WTC11 (cell line): ENCODE results near the gene NPHP3. TPM values are rescaled to one million over a fixed set of nuclear protein-coding genes. Genes with fewer than 3 reads are reported as not detected.
"Not testable (repeated sequence)": the region's sequence is repeated elsewhere in the genome, so short reads cannot be mapped to it uniquely, and the experiment has no call there.

ENCODE experiments used
- ATAC-seq: fragments of 200-7000 bp; cut with Tn5 transposase; 2 replicates; pipeline ENCODE4 v1.10.0; 2021; ENCODE audit warnings: mild to moderate bottlenecking, moderate library complexity
- CTCF ChIA-PET: fragments of 300-600 bp; sonication (Branson Sonifier 250); formaldehyde crosslinking; loops from one replicate; lab custom pipeline; 2021; ENCODE audit warnings: antibody characterized with exemption; lab: Charles Lee
- POLR2A ChIA-PET: fragments of 350-600 bp; sonication (Branson Sonifier 250); formaldehyde crosslinking; loops from one replicate; lab custom pipeline; 2021; ENCODE audit warnings: antibody characterized with exemption; lab: Charles Lee
- DNase-seq: peaks from one replicate; pipeline ENCODE4 v3.0.0; 2021; ENCODE audit warnings: low spot score
- H3K27ac Mint-ChIP-seq: 2 replicates; pipeline ENCODE4 v1.8.0; 2021; ENCODE audit warnings: mixed read lengths
- H3K27me3 Mint-ChIP-seq: 2 replicates; pipeline ENCODE4 v1.8.0; 2021; ENCODE audit warnings: low read depth, mild to moderate bottlenecking, moderate library complexity, mixed read lengths
- H3K36me3 Mint-ChIP-seq: 2 replicates; pipeline ENCODE4 v1.8.0; 2021; ENCODE audit warnings: mixed read lengths
- H3K4me1 Mint-ChIP-seq: 2 replicates; pipeline ENCODE4 v1.8.0; 2022; ENCODE audit warnings: mixed read lengths
- H3K4me3 Mint-ChIP-seq: 2 replicates; pipeline ENCODE4 v1.8.0; 2021; ENCODE audit warnings: mild to moderate bottlenecking, moderate library complexity, mixed read lengths
- H3K9me3 Mint-ChIP-seq: 2 replicates; pipeline ENCODE4 v1.8.0; 2021; ENCODE audit warnings: mixed read lengths
- ELF4 ChIP-seq: sonication (generic); formaldehyde crosslinking; IDR thresholded peaks from 2 replicates; pipeline ENCODE4 v1.8.1; 2022; ENCODE audit warnings: low read depth, mild to moderate bottlenecking, moderate library complexity, missing genetic modification reagents
- ESRRA ChIP-seq: sonication (generic); formaldehyde crosslinking; IDR thresholded peaks from 2 replicates; pipeline ENCODE4 v1.8.1; 2022; ENCODE audit warnings: mild to moderate bottlenecking, missing genetic modification reagents, borderline replicate concordance
- GABPB1 ChIP-seq: sonication (generic); formaldehyde crosslinking; IDR thresholded peaks from 2 replicates; pipeline ENCODE4 v1.8.1; 2023; ENCODE audit warnings: mild to moderate bottlenecking, missing genetic modification reagents
- MXD4 ChIP-seq: fragments of 250-450 bp; sonication (Bioruptor Pico); IDR thresholded peaks from 2 replicates; pipeline ENCODE4 v1.8.0; 2021; ENCODE audit warnings: mild to moderate bottlenecking, moderate library complexity, borderline replicate concordance
- TP53 ChIP-seq: sonication (generic); formaldehyde crosslinking; IDR thresholded peaks from 2 replicates; pipeline ENCODE4 v1.8.1; 2023; ENCODE audit warnings: mild to moderate bottlenecking, missing genetic modification reagents
- total RNA-seq: library from RNA; stranded (reverse); gene quantifications from 3 replicates; pipeline ENCODE4 v1.2.3, GENCODE V29; 2021
- TF ChIP-seq, protein P1 (sequence below): fragments of 200-600 bp; IDR thresholded peaks from 2 replicates; pipeline ENCODE4 v1.8.0; 2022; ENCODE audit warnings: antibody characterized with exemption
- TF ChIP-seq, protein P2 (sequence below): sonication (generic); formaldehyde crosslinking; IDR thresholded peaks from 2 replicates; pipeline ENCODE4 v1.8.0; 2022; ENCODE audit warnings: missing genetic modification reagents
- TF ChIP-seq, protein P3 (sequence below): sonication (generic); formaldehyde crosslinking; IDR thresholded peaks from 2 replicates; pipeline ENCODE4 v1.8.1; 2023; ENCODE audit warnings: mild to moderate bottlenecking, missing genetic modification reagents
- TF ChIP-seq, protein P4 (sequence below): fragments of 250-450 bp; sonication (Bioruptor Pico); IDR thresholded peaks from 2 replicates; pipeline ENCODE4 v1.8.0; 2021; ENCODE audit warnings: mild to moderate bottlenecking
- TF ChIP-seq, protein P5 (sequence below): sonication (generic); formaldehyde crosslinking; IDR thresholded peaks from 2 replicates; pipeline ENCODE4 v1.8.1; 2023; ENCODE audit warnings: mild to moderate bottlenecking, missing genetic modification reagents, moderate library complexity
- TF ChIP-seq, protein P6 (sequence below): sonication (generic); formaldehyde crosslinking; conservative IDR thresholded peaks from 2 replicates; pipeline ENCODE4 v1.8.1; 2022; ENCODE audit warnings: mild to moderate bottlenecking, missing genetic modification reagents

NPHP3 gene
- total RNA-seq, 1 experiment from 2014 or later = 15.4 TPM

DNA sequence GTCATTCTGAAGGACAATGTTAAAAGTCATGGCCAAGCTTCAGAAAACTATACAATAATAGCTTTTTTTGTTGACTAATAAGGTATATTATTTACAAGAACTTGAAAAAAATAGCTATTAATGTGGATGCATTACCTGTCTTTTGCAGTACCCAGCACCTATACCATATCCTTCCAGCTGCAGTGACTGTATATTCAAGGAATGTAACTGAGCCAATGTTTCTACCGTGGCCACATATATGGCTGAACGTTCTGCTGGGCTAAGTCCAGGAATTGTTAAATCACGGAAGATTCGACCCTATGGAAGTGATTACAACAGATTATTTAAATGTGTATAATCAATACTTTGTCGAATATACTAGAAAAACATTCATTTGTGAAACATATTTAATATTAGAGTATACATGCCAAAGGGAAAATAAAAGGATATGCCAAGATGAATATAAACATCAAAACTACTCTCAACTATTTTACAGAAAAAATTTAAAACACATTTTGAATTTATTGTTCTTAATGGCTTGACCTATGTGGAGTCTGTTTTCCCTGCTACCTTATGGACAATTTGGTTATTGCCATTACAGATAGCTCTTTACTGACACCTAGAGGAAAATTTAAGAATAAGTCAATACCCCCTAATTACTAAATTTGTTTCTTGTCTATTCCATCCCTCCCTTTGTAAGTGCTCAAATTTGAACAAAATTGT lies 80.2 kb downstream of the NPHP3 start:
- H3K27ac Mint-ChIP-seq = no peak overlapping the region
- ATAC-seq (peak; percentile 67; the same call in 1 of the 2 replicates), DNase-seq (no peak)
- H3K9me3 Mint-ChIP-seq = no peaks in the 10 kb centered on the region
- no peak overlapping the region for H3K4me3 Mint-ChIP-seq
- POLR2A ChIA-PET = no interaction called here
- TF ChIP-seq, protein P1, sequence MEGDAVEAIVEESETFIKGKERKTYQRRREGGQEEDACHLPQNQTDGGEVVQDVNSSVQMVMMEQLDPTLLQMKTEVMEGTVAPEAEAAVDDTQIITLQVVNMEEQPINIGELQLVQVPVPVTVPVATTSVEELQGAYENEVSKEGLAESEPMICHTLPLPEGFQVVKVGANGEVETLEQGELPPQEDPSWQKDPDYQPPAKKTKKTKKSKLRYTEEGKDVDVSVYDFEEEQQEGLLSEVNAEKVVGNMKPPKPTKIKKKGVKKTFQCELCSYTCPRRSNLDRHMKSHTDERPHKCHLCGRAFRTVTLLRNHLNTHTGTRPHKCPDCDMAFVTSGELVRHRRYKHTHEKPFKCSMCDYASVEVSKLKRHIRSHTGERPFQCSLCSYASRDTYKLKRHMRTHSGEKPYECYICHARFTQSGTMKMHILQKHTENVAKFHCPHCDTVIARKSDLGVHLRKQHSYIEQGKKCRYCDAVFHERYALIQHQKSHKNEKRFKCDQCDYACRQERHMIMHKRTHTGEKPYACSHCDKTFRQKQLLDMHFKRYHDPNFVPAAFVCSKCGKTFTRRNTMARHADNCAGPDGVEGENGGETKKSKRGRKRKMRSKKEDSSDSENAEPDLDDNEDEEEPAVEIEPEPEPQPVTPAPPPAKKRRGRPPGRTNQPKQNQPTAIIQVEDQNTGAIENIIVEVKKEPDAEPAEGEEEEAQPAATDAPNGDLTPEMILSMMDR = peak; percentile 52
- TF ChIP-seq, protein P2, sequence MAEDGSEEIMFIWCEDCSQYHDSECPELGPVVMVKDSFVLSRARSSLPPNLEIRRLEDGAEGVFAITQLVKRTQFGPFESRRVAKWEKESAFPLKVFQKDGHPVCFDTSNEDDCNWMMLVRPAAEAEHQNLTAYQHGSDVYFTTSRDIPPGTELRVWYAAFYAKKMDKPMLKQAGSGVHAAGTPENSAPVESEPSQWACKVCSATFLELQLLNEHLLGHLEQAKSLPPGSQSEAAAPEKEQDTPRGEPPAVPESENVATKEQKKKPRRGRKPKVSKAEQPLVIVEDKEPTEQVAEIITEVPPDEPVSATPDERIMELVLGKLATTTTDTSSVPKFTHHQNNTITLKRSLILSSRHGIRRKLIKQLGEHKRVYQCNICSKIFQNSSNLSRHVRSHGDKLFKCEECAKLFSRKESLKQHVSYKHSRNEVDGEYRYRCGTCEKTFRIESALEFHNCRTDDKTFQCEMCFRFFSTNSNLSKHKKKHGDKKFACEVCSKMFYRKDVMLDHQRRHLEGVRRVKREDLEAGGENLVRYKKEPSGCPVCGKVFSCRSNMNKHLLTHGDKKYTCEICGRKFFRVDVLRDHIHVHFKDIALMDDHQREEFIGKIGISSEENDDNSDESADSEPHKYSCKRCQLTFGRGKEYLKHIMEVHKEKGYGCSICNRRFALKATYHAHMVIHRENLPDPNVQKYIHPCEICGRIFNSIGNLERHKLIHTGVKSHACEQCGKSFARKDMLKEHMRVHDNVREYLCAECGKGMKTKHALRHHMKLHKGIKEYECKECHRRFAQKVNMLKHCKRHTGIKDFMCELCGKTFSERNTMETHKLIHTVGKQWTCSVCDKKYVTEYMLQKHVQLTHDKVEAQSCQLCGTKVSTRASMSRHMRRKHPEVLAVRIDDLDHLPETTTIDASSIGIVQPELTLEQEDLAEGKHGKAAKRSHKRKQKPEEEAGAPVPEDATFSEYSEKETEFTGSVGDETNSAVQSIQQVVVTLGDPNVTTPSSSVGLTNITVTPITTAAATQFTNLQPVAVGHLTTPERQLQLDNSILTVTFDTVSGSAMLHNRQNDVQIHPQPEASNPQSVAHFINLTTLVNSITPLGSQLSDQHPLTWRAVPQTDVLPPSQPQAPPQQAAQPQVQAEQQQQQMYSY = no peak
- TF ChIP-seq, all 79 proteins: peak for 1
- CTCF ChIA-PET = interaction anchor here (0.6 to 3.3 kb wide), 18 partner anchors 10 to 285 kb away, joined by 3 to 35 read pairs (median 4); partner anchors contain the start of genes ACAD11, DNAJC13 and UBA5
- no peaks in the 10 kb centered on the region; the same call in 1 of the 2 replicates for H3K36me3 Mint-ChIP-seq
- H3K27me3 Mint-ChIP-seq = no peaks in the 10 kb centered on the region
- no peaks in the 10 kb centered on the region for H3K4me1 Mint-ChIP-seq

DNA sequence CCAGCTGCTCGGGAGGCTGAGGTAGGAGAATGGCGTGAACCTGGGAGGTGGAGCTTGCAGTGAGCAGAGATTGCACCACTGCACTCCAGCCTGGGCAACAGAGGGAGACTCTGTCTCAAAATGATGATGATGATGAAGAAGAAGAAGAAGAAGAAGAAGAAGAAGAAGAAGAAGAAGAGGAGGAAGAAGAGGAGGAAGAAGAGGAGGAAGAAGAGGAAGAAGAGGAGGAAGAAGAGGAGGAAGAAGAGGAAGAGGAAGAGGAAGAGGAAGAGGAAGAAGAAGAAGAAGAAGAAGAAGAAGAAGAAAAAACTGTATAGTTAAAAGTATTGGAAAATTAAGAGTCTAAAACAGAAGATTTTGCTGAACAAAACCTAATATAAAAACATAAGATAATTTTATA lies 80.8 kb downstream of the NPHP3 start:
- H3K4me1 Mint-ChIP-seq, H3K27ac Mint-ChIP-seq, H3K36me3 Mint-ChIP-seq, H3K9me3 Mint-ChIP-seq, H3K27me3 Mint-ChIP-seq, POLR2A ChIA-PET, ATAC-seq, H3K4me3 Mint-ChIP-seq, DNase-seq: not testable (repeated sequence)
- CTCF ChIA-PET = interaction anchor here (1.0 to 3.3 kb wide), 10 partner anchors 10 to 235 kb away, joined by 3 to 35 read pairs (median 5); partner anchors contain the start of genes ACAD11 and DNAJC13

DNA sequence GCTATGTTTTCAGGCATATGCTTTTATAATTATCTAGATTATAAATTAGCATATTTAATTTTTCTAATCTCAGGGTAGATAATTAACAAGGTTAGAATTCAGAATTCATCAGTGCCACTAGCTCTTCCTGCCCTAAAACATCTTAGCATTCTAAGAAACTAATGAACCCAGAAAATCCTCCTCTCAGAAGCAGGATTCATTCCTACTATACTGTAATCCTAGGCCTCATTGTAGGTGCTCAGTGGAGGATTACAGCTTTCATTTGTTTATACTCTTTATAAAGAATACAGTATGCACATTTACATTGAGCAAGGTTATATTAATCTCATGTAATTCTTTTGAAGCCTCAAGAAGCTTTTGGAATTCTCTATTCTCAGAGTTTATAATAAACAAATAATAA lies 83.5 kb downstream of the NPHP3 start:
- TF ChIP-seq, protein P3, sequence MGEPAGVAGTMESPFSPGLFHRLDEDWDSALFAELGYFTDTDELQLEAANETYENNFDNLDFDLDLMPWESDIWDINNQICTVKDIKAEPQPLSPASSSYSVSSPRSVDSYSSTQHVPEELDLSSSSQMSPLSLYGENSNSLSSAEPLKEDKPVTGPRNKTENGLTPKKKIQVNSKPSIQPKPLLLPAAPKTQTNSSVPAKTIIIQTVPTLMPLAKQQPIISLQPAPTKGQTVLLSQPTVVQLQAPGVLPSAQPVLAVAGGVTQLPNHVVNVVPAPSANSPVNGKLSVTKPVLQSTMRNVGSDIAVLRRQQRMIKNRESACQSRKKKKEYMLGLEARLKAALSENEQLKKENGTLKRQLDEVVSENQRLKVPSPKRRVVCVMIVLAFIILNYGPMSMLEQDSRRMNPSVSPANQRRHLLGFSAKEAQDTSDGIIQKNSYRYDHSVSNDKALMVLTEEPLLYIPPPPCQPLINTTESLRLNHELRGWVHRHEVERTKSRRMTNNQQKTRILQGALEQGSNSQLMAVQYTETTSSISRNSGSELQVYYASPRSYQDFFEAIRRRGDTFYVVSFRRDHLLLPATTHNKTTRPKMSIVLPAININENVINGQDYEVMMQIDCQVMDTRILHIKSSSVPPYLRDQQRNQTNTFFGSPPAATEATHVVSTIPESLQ (CRISPR knock-in tag) = no peak
- TF ChIP-seq TP53 (CRISPR knock-in tag) (no peak), ESRRA (CRISPR knock-in tag) (no peak), MXD4 (no peak), GABPB1 (CRISPR knock-in tag) (no peak), ELF4 (CRISPR knock-in tag) (no peak)
- TF ChIP-seq, protein P4, sequence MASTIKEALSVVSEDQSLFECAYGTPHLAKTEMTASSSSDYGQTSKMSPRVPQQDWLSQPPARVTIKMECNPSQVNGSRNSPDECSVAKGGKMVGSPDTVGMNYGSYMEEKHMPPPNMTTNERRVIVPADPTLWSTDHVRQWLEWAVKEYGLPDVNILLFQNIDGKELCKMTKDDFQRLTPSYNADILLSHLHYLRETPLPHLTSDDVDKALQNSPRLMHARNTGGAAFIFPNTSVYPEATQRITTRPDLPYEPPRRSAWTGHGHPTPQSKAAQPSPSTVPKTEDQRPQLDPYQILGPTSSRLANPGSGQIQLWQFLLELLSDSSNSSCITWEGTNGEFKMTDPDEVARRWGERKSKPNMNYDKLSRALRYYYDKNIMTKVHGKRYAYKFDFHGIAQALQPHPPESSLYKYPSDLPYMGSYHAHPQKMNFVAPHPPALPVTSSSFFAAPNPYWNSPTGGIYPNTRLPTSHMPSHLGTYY = no peak
- TF ChIP-seq, protein P5, sequence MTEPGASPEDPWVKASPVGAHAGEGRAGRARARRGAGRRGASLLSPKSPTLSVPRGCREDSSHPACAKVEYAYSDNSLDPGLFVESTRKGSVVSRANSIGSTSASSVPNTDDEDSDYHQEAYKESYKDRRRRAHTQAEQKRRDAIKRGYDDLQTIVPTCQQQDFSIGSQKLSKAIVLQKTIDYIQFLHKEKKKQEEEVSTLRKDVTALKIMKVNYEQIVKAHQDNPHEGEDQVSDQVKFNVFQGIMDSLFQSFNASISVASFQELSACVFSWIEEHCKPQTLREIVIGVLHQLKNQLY = no peak
- TF ChIP-seq, protein P6, sequence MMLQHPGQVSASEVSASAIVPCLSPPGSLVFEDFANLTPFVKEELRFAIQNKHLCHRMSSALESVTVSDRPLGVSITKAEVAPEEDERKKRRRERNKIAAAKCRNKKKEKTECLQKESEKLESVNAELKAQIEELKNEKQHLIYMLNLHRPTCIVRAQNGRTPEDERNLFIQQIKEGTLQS (CRISPR knock-in tag) = no peak
- H3K9me3 Mint-ChIP-seq = no peaks in the 10 kb centered on the region
- DNase-seq = no peak
- H3K27ac Mint-ChIP-seq = no peak overlapping the region
- ChIA-PET CTCF (interaction anchor here (1.6 kb wide), 1 partner anchor 21 kb away, joined by 5 read pairs; the partner anchor contains the start of gene ACAD11), POLR2A (no interaction called here)
- no peaks in the 10 kb centered on the region; the same call in 1 of the 2 replicates for H3K36me3 Mint-ChIP-seq
- H3K4me1 Mint-ChIP-seq = no peaks in the 10 kb centered on the region
- H3K27me3 Mint-ChIP-seq = no peaks in the 10 kb centered on the region
- H3K4me3 Mint-ChIP-seq = no peak overlapping the region
- no peak for ATAC-seq
